HG02852 (cell line): ENCODE data around the gene RPS21.

ENCODE experiments used
- ATAC-seq: cut with Tn5 transposase; IDR thresholded peaks from one replicate; pipeline ENCODE4 v1.9.1; 2021; ENCODE audit warnings: mild to moderate bottlenecking, moderate library complexity; ENCODE audit not compliant: unreplicated experiment

The RPS21 gene

DNA sequence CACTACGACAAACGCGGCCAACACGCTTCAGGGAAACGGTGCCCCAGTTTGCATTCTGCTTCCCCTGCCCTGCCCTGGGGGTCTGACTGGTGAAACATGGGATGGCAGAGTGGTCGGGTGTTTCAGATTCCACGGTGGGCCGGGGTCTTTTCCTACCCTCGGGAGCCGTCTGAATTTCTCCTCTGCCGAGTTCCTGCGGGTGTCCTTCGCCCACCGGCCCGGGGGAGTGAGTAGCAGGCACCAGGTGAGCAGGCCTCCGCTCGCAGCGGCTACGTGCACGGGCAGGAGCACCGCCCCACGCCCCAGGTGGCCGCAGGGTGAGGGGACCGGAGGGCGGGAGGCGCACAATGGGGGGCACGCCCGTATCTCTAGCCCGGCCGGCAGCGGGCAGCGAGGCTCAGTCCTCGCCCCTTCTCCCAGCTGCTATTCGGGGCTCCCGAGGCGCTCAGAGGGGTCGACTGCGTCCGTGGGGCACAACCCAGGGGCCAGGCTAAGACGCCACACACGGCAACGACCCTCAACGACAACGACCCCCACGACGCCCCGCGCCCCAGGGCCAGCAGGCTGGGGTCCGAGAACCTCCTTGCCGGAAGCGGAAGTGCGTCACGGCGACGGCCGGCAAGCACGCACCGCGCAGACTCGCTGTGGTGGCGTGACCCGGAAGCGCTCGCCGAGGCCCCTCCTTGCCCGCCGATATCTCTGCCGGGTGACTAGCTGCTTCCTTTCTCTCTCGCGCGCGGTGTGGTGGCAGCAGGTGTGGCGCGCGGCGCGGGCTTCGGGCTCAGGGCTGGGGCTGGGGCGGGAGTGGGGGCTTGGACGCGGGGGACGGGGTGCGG, at the start of gene RPS21:
Gene RPS21 (plus strand): TSS at position 721 of the 836 bp plus-strand sequence. CDS start 236 bp downstream, outside the sequence.
- ATAC-seq, result peak; percentile 74

DNA sequence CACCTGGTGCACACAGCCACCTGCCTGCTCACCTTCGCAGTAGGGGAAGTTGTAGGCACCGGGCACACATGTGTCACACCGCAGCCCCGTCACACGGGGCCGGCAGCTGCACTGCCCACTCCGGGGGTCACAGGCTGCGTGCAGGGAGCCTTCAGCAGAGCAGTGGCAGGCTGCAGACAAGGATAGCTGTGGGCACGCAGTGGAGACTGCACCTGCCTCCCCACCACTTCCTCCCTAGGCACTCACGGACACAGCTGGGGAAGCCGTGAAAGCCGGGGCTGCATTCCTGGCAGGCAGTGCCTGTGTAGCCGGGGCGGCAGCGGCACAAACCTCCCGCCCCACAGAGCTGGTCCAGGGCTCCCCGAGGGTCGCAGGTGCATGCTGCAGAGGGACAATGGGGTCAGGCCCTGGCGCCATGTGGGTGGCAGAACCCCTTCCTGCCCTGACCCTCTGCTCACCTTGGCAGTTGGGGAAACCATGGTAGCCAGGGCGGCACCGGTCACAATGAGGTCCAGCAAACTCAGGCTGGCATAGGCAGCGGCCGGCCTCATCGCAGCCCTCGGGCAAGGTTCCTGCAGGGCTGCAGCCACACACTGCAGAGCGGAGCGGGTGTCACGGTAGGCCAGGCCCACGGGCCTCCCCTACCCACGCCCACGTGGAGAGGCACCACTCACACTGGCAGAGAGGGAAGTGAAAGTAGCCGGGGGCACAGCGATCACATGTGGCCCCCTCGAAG, 49.2 kb upstream of the RPS21 start:
- ATAC-seq, result no peak

DNA sequence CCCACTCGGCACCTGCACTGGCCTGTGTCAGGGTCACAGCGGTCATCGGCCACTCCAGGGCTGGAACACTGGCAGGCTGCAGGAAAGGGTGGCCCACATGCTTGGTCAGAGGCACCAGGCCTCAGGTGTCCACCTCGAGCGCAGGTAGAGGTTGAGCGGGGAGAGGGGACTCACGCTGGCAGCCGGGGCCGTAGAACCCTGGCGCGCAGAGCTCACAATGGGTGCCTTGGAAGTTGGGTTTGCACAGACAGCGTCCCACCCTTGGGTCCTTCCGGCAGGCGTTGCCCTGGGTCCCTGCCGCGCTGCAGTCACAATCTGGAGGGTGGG, 48.6 kb upstream of the RPS21 start:
- no peak for ATAC-seq

DNA sequence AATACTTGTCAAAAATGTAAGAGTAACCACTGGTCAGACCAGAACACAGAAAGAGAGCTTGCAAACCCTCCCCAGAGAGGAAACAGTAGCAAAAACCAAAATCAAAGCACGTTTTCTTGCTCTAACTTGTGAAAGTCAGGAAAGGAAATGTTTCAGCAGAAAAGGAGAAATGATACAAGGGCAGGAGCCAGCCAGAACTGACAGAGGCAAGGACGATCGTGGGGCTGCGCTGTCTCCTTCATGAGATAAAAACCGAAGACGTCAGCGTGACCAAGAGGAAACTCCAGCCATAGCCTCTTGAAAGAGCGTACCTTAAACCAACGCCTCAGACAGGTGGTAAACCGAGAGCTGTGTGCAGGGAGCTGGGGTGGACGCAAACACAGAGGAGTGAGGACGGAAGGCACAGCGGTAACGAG, 47.2 kb upstream of the RPS21 start:
- peak; percentile 66 for ATAC-seq

DNA sequence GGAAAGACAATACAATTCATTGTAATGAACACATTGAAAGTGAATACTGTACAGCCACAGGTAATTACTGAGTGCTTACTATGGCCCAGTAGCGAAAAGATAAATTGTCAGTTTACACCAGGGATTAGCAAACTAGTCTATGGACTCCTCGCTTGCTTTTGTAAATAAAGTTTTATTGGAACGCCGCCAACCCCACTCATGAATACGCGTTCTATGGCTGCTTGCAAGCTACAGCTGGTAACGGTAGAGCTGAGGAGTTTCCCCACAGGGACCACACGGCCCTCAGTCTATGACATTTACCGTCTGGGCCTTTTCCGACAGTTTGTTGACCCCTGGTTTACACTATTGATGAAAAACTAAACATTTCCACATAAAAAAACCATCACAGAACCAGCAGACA, 44.0 kb upstream of the RPS21 start:
- no peak for ATAC-seq

DNA sequence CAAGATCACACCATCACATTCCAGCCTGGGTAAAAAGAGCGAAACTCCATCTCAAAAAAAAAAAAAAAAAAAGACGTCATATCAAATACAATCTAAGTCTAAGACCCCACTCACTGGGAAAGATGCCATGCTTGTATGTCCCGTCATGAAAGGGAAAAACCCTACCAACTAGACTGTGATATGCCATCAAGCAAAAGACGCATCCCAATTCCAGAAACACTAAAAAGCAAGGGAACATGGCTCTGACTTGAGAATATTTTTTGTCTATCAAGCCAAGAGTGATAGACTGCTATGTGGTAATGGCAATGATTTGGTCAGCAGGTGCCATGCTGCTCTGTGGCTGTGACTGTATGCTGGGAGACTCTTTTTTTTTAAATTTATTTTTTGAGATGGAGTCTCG, 42.8 kb upstream of the RPS21 start:
- ATAC-seq, result no peak

DNA sequence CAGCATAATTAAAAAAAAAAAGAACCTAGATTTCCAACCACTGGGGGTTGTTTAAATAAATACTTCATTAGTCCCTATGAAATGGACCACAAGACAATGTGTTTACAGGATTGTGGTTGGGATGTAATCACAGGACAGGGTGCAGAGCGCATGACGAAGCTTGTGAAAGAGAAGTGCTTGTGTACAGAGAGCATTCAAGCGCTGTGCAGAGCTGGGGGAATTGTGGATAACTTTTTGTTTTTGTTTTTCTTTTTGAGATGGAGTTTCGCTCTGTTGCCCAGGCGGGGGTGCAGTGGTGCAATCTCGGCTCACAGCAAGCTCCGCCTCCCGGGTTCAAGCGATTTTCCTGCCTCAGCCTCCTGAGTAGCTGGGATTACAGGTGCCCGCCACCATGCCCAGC, 42.1 kb upstream of the RPS21 start:
- no peak for ATAC-seq

DNA sequence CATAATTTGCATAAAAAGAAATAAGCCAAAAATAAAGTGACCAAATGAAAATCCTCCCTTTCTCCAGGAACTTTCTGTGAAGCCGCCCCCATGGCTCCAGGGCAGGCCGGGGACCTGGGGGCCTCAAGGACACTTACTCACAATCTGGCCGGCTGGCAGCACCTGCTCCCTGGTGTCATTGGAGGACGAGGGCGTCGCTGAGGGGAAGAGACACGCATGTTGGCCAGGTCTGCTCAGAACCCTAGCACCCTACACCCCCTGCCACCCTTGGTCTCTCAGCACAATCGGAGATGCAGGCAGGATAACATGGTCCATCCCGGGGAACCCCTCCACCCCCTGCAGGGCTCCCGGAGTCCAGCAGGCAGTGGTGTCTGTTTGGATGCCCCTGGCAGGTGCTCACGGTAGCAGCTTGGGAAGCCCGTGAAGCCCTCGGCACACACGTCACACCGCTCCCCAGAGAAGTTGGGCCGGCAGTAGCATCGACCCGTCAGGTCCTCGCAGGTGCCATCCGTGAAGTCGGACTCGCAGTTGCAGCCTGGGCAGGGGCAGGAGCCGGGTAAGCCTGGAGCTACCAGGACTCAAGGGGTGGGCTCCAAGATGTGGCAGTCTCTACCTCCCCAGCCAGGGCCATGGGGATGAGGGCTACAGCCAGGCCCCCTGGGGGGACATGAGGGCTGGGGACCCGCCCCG, 41.1 kb upstream of the RPS21 start:
- ATAC-seq, result no peak

DNA sequence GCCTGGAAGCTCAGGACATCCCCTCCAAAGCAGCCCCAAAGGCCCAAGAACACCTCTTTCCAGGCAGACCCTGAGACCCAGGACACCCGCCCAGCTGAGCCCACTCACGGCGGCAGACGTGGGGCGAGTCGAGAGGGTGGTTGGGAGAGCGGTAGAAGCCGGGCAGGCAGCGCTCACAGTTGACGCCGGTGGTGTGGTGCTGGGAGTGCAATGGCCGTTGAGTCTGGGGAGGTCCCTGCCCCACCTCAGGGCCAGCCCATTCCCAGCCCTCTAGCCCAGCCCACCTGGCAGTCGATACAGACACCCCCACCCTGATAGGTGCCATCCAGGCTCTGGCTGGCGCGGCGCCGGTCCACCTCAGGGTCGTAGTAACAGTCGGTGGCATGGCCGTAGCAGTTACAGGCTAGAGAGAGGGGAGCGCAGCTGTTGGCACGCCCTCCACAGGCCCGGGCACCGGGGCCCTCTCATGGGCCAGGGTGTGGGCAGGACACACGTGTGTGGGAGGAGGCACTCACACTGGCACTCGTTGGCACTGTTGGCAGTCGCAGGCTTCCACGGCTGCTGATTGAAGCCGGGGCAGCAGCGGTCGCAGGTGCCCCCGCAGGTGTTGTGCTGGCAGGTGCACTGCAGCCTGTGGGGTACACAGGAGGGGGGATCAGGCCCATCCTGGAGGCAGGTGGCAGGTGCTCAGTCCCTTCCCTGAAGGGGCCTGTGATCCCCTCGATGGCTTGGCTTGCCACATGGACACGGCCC, 40.3 kb upstream of the RPS21 start:
- no peak for ATAC-seq

DNA sequence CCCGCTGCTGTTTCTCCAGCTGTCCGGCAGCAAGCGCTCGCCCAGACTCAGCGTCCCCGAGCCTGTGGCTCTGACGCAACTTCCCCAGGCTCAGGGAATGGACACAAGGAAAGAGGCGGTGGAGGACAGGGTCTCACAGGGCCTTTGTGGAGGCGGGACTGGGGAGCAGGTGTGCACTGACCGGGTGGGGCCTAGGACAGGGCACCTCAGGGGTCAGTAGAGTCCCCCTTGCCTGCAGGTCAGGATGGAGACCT, 39.8 kb upstream of the RPS21 start:
- ATAC-seq, result no peak

DNA sequence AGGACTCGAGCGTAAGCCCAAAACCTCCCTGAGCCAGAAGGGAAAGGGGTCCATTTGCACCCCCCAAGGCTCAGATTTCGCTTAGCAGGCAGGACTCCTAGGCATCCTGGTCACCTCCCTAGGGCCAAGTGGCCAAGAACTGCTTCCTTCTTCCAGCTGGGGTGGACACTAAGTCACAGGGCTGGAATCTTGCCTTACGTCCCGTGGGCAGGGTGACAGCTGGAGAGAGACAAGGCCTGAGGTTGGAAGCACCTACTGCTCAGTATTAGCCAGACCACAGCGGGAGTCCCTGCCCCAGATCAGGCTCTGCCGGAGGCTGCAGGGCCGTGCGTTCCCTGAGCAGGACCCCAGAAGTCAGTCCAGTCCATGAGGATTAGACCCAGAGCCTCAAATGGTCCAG, 39.5 kb upstream of the RPS21 start:
- ATAC-seq, result no peak

DNA sequence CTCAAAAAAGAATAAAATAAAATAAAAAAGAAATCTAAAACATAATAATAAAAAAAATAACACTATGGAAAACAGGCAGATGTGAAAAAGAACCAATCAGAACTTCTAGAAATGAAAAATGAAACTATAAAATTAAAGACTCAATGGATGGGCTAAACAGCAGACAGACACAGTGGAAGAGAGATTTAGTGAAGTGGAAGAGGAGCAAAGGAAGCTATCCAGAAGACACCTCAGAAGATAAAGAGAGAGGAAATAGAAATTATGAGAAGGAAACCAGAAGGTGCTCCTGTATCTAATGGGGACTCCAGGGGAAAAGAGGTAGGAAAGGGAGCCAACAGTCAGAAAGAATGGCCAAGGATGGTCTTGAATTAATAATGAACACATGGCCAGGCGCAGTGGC, 38.3 kb upstream of the RPS21 start:
- no peak for ATAC-seq

DNA sequence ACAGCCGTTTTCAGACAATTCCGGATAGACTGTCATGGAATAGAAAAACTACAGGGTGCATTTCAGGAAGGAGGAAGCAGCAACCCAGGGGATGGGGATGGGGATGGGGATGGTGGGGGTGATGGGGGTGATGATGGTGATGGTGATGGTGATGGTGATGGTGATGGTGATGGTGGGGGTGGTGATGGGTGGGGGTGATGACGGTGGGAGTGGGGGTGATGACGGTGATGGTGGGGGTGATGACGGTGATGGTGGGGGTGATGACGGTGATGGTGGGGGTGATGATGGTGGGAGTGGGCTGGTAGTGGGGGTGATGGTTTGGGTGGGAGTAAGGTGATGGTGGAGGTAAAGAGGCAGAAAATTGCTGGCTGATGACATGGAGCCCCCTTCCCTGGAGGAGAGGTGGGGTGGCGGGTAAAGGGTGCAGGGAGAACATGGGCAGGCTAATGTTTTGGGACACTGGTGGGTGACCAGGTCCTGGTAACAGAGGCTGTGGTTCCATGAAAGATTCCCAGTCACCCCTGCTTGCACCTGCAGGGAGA, 37.3 kb upstream of the RPS21 start:
- no peak for ATAC-seq

DNA sequence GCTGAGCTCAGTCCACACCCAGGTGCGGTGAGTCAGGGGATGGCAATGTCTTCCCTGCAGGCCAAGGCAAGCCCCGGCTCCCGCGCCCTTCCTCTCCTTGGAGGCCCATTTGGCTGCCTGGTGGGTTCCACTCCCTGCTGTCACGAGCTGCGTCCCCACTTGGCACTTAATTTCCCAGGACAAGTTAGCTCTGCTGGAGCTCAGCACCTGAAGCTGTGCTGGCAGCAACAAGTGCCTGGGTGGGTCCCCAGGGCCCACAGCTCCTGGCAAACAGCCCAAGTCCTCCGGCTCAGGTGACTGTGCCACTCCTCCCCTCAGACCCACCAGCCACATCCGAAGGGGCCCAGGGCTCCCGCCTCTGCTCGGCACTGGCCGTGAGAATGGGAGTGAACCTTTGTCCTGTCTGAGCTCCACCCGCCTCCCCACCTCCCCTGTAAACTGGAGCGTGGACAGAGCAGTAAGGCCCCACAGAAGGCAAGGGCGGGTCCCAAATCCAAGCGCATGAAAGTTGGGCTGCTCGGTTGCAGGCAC, 36.7 kb upstream of the RPS21 start:
- ATAC-seq, result no peak

DNA sequence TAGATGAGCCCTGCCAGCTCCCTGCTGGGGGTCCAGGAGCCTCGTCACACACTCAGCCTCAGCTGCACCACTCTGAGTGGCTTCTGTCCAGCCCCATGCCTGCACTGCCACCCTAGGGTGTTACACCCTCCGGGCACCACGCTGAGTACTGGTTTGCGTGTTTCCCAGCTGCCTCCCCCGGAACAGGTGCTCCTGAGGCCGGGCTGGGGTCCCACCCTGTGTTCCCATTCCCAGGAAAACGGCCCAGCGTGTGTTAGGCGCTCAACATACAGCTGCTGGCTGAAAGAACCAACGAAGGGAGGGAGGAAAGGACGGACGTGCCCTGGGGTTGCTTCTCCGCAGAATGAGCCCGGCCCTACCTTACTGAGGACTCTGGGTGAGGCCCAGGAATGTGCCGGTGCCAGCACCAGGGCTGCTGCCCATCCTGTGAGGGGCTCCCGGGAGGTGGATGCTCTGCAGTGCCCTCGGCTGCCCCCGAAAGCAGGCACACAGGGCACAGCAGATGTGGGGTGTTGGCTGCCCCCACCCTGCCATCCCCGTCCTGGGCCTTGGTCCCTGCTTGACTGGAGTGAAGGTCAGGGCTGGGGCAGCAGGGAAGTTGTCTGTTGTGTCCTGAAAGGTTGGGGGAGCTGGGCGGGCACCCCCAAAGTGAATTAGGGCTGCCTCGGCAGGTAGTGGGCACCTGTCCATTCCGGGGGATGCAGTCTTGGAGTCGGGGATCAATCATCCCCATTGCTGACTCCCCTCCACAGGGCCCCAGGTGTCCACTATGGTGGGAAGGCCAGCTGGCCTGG, 36.1 kb upstream of the RPS21 start:
- no peak for ATAC-seq

DNA sequence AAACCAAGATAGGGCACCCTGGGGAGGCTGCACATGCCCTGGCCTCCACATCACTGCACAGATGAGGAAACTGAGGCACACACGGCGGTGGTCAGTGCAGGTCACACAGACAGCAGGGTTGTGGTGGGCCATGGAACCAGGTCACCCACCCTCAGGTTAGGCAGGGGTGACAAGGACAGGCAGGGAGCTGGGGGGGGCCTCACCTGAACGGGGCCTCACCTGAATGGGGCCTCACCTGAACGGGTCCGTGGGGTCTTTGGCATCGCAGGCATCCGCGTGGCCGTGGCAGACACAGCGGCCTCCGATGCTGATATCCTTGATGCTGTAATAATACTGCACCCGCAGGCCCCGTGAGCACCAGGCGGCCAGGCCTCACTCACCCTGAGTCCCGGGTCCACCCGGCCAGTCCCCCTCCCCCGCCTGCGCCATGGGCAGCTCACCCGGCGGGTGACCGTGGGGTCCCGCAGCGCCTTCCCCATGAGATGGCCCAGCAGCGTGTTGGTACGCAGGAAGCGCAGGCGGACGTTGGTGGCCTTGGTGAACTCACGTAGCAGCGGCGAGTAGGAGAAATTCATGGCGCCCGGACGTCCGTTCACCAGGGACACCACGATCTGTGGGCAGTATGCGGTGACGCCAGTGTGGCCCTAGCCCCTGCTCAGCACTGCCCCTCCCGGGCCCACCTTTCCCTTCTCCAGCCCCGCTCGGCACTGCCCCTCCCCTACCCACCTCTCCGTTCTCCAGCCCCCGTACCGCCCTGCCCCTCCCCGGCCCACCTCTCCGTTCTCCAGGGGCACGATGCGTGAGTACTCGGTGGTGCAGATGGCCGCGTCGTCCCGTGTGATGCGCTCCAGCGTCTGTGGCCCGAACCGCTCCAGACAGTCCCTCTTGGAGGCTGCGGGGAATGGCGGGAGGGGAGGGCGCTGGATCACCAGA, 35.2 kb upstream of the RPS21 start:
- ATAC-seq, result no peak

DNA sequence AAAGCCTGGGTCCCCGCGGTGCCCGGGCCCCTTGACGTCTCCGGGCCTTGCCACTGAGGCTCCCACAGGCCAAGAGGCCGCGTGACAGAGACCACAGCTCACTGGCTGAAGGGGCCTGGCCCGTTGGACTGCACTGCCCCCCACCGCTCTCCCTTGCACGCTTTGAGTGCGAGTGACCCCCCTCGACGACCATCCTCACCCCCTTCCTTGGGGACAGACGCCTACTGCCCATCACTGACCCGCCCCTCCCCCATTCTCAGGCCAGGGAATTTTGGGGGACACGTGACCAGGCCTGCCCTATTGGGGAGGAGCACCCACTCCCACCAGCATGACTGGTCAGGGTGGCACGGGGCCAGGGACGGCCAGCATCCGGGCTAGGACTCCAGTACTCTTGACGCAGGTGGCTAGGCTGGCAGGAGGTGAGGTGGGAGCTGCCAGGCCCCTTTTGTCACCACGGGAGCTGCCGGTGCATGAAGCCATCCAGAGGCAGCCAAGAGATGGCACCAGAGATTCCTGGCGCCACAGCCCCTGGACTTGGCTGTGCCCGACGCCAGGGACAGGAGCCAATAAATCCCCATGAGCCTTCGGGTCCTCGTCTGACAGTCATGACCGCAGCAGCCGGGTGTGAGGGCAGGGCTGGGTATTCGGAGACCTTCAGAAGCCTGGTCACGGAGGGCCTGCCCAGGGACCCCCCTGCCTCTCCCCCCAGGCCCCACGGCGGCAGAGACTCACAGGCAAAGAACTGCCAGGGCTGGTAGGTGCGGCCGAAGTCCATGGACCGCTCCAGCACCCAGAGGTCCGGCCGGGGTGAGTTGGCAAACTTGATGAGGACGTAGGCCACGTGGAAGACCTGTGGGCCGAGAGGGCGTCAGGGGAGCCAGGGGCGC, 34.3 kb upstream of the RPS21 start:
- ATAC-seq, result no peak
